Nasal cavity respiratory epithelium epithelial cell of viscerocranial mucosa (primary cell): Measurements from ENCODE around the gene GPR107. TPM values are rescaled to one million over a fixed set of nuclear protein-coding genes. Genes with fewer than 3 reads are reported as not detected.

Experiments
- total RNA-seq: library from RNA; depleted of rRNA; stranded (reverse); fragments of >200 nt; gene quantifications from 2 replicates; pipeline ENCODE4 v1.2.3, GENCODE V29; 2014

The GPR107 gene
- total RNA-seq, result 26.7 and 78.1 TPM in 2 replicates

GRCh38 chr9:130053504-130054324 is at the start of gene GPR107:
GPR107 (plus strand) TSS chr9:130053906; CDS start chr9:130053933, 27 bp downstream.

GRCh38 chr9:130042885-130043653 is 10.6 kb upstream of the GPR107 start, which contains the start of gene FNBP1:
FNBP1 (minus strand) TSS chr9:130043189; CDS start chr9:130042975, 214 bp downstream.

GRCh38 chr9:130172161-130172857 is 118.6 kb downstream of the GPR107 start, which contains the start of gene NCS1:
NCS1 (plus strand) TSS chr9:130172404; CDS start chr9:130172664, 260 bp downstream.

Other genes with a start within 250 kb of the GPR107 start
- 19.5 and 36.1 TPM in 2 replicates for gene TOR1A, start 229.8 kb upstream of the GPR107 start, total RNA-seq
- 54.5 and 73.5 TPM in 2 replicates for gene C9orf78, start 218.6 kb upstream of the GPR107 start, total RNA-seq
- gene USP20, start 218.4 kb upstream of the GPR107 start, total RNA-seq, result 9.6 and 13.4 TPM in 2 replicates
- gene FNBP1, start 10.7 kb upstream of the GPR107 start, total RNA-seq, result 10.3 and 23.6 TPM in 2 replicates
- gene NCS1, start 118.5 kb downstream of the GPR107 start, total RNA-seq, result 24.6 and 50.8 TPM in 2 replicates
- gene HMCN2, start 211.9 kb downstream of the GPR107 start, total RNA-seq, result under 0.01 TPM in 2 replicates